Breast epithelium (tissue), 3 donors: Measurements from ENCODE around the gene DGKI.

ENCODE experiments used
- CTCF ChIP-seq, 3 donors: fragments of 450-650 bp; IDR thresholded peaks; one replicate each; pipeline ENCODE4 v1.5.1; 2016 to 2017; ENCODE audit warnings: antibody characterized with exemption in 3 of 3, mild to moderate bottlenecking in 3 of 3, moderate library complexity in 3 of 3
- POLR2A ChIP-seq: fragments of 450-650 bp; IDR thresholded peaks from one replicate; pipeline ENCODE4 v1.6.1; 2016; ENCODE audit warnings: antibody characterized with exemption, mild to moderate bottlenecking, moderate library complexity
- POLR2AphosphoS5 ChIP-seq, 3 donors: sonication (generic); formaldehyde crosslinking; IDR thresholded peaks; one replicate each; pipeline ENCODE4 v1.6.1; 2017; ENCODE audit warnings: antibody characterized with exemption in 3 of 3

DNA sequence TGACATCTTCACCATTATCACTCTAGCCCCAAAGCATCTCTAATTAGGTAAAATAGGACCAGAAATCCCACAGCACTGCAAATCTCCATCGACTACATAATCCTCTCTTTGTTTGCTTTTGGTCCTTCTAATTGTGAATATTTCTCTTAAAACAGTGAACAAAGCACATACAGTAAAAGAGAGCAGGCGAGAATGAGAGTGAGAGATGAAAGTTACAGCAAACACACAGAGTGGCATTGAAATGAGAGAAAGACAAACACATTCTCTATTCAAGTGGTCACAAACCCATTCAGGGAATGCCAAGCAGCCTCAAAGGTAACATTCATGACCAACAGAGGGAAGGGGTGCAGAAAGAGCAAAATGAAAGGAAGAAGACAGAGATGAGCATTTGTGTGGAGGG is 393.4 kb downstream of the DGKI start:
- TF ChIP-seq CTCF (IDR thresholded peaks at IDR 0.05), result no peak
- no peak for TF ChIP-seq POLR2A
- no peak for TF ChIP-seq POLR2AphosphoS5 (IDR thresholded peaks at IDR 0.05)
